Esophagus muscularis mucosa (tissue), 4 donors: Measurements from ENCODE around the gene ST8SIA5. TPM values are rescaled to one million over a fixed set of nuclear protein-coding genes. Genes with fewer than 3 reads are reported as not detected.

ENCODE experiments used
- DNase-seq: peaks from one replicate; pipeline ENCODE4 v3.0.0-alpha.2; 2017; ENCODE audit errors: extremely low spot score
- H3K27ac ChIP-seq, 4 donors: fragments of 200-600 bp; sonication (generic); replicated peaks in 1 of 4; 1 replicate in 3 of 4; 2 replicates in 1 of 4; pipeline ENCODE4 v1.5.1; 2016 to 2019; ENCODE audit warnings: mild to moderate bottlenecking in 1 of 4
- H3K27me3 ChIP-seq, 4 donors: fragments of 200-600 bp; sonication (generic); one replicate each; pipeline versions ENCODE4 v1.5.1 to v1.6.0; 2016 to 2019
- H3K36me3 ChIP-seq, 4 donors: fragments of 200-600 bp; sonication (generic); one replicate each; pipeline ENCODE4 v1.5.1; 2016 to 2019
- H3K4me1 ChIP-seq, 4 donors: fragments of 200-600 bp; sonication (generic); one replicate each; pipeline ENCODE4 v1.5.1; 2016 to 2019
- H3K4me3 ChIP-seq, 4 donors: fragments of 200-600 bp; sonication (generic); 1 replicate in 2 of 4; 2 replicates in 2 of 4; pipeline ENCODE4 v1.5.1; 2016 to 2019; ENCODE audit warnings: mild to moderate bottlenecking in 4 of 4, moderate library complexity in 1 of 4
- H3K9me3 ChIP-seq, 4 donors: fragments of 200-600 bp; sonication (generic); 1 replicate in 3 of 4; 2 replicates in 1 of 4; pipeline ENCODE4 v1.5.1; 2016 to 2019
- CTCF ChIP-seq, 3 experiments: fragments of 200-600 bp in 2 of 3; fragments of 450-650 bp in 1 of 3; sonication (generic) in 2 of 3; IDR thresholded peaks; one replicate each; pipeline ENCODE4 v1.5.1; 2017 to 2019; ENCODE audit warnings: antibody characterized with exemption in 3 of 3, mild to moderate bottlenecking in 2 of 3, moderate library complexity in 1 of 3
- EP300 ChIP-seq: sonication (generic); formaldehyde crosslinking; IDR thresholded peaks from one replicate; pipeline ENCODE4 v1.6.1; 2017; ENCODE audit warnings: antibody characterized with exemption
- POLR2A ChIP-seq: fragments of 450-650 bp; IDR thresholded peaks from one replicate; pipeline ENCODE4 v1.6.1; 2017; ENCODE audit warnings: antibody characterized with exemption, moderate library complexity, mild to moderate bottlenecking, low read depth
- POLR2AphosphoS5 ChIP-seq, 2 donors: sonication (generic); formaldehyde crosslinking; IDR thresholded peaks; one replicate each; pipeline ENCODE4 v1.6.1; 2017; ENCODE audit warnings: antibody characterized with exemption in 2 of 2
- WGBS: methylation state at CpG from one replicate; pipeline ENCODE4 v1.1.5; 2018; 5-methylcytosine and 5-hydroxymethylcytosine counted together
- intact Hi-C: fragments of 100-400 bp; cut with DNase I; formaldehyde crosslinking; loops from one replicate; pipeline ENCODE4 v1.15.1; 2023
- total RNA-seq, 4 donors: library from RNA; depleted of rRNA; stranded (reverse); fragments of >200 nt; gene quantifications; one replicate each; pipeline versions ENCODE4 v1.1.0 to v1.2.1, GENCODE V29; 2016

The ST8SIA5 gene
- total RNA-seq, 4 donors from 2014 or later, result 0.06 to 0.26 TPM; not detected in 2

- H3K27me3 ChIP-seq, result no peaks in the 10 kb centered on the region
- TF ChIP-seq CTCF (IDR thresholded peaks at IDR 0.05) (no peak), POLR2AphosphoS5 (IDR thresholded peaks at IDR 0.05) (no peak), EP300 (no peak), POLR2A (no peak)
- no peak overlapping the region for H3K4me3 ChIP-seq
- H3K9me3 ChIP-seq, result no peaks in the 10 kb centered on the region
- no peak for DNase-seq
- peaks cover 0 to 7% (median 2%) of the 10 kb centered on the region in 4 donors for H3K4me1 ChIP-seq
- no peak overlapping the region for H3K27ac ChIP-seq
- no peaks in the 10 kb centered on the region for H3K36me3 ChIP-seq
- intact Hi-C loops, result no loop called here
- WGBS, result 79% methylated on average over 15 of the region's 15 CpGs
Observed at GRCh38 chr18:46676182-46676835, 80.5 kb downstream of the ST8SIA5 start.

- intact Hi-C loops, result no loop called here
- WGBS, result 67% methylated on average over 1 of the region's 1 CpG
- H3K36me3 ChIP-seq, result no peaks in the 10 kb centered on the region
Observed at GRCh38 chr18:46675112-46675511, 81.7 kb downstream of the ST8SIA5 start.

GRCh38 chr18:46672062-46672970 lies 84.5 kb downstream of the ST8SIA5 start:
- 76% methylated on average over 6 of the region's 6 CpGs for WGBS
- H3K36me3 ChIP-seq, result no peaks in the 10 kb centered on the region
- H3K4me3 ChIP-seq, result no peak overlapping the region
- no peak for TF ChIP-seq POLR2AphosphoS5 (IDR thresholded peaks at IDR 0.05)
- no peak for TF ChIP-seq EP300
- no peak for TF ChIP-seq CTCF (IDR thresholded peaks at IDR 0.05)
- TF ChIP-seq POLR2A, result no peak
- no peak overlapping the region for H3K27ac ChIP-seq
- intact Hi-C loops, result no loop called here
- H3K27me3 ChIP-seq, result no peaks in the 10 kb centered on the region
- H3K9me3 ChIP-seq, result no peaks in the 10 kb centered on the region
- peaks cover 0 to 7% (median 2%) of the 10 kb centered on the region in 4 donors for H3K4me1 ChIP-seq
- no peak for DNase-seq

More at GRCh38 chr18:46675112-46675511, 81.7 kb downstream of the ST8SIA5 start:
- no peak for TF ChIP-seq POLR2AphosphoS5 (IDR thresholded peaks at IDR 0.05)
- no peak for TF ChIP-seq POLR2A
- TF ChIP-seq CTCF (IDR thresholded peaks at IDR 0.05), result no peak
- no peak for TF ChIP-seq EP300
- Histone ChIP-seq H3K9me3 (no peaks in the 10 kb centered on the region), H3K27me3 (no peaks in the 10 kb centered on the region), H3K27ac (no peak overlapping the region), H3K4me3 (no peak overlapping the region), H3K4me1 (peaks cover 0 to 7% (median 2%) of the 10 kb centered on the region in 4 donors)
- DNase-seq, result no peak

GRCh38 chr18:46668694-46669093 lies 88.2 kb downstream of the ST8SIA5 start:
- 90% methylated on average over 2 of the region's 6 CpGs for WGBS
- no peaks in the 10 kb centered on the region for H3K9me3 ChIP-seq
- no peaks in the 10 kb centered on the region for H3K27me3 ChIP-seq
- H3K27ac ChIP-seq, result no peak overlapping the region
- no peak for DNase-seq
- H3K36me3 ChIP-seq, result no peaks in the 10 kb centered on the region
- TF ChIP-seq POLR2AphosphoS5 (IDR thresholded peaks at IDR 0.05), result no peak
- no peak for TF ChIP-seq CTCF (IDR thresholded peaks at IDR 0.05)
- no peak for TF ChIP-seq POLR2A
- no peak for TF ChIP-seq EP300
- peaks cover 0 to 5% (median 2%) of the 10 kb centered on the region in 4 donors for H3K4me1 ChIP-seq
- no peak overlapping the region for H3K4me3 ChIP-seq
- intact Hi-C loops, result no loop called here
